Sigmoid colon (tissue), 4 donors: ENCODE measurements around the gene PTPRD.

Source experiments
- EP300 ChIP-seq, 4 donors: sonication (generic); formaldehyde crosslinking; IDR thresholded peaks; one replicate each; pipeline ENCODE4 v1.6.1; 2017; ENCODE audit warnings: antibody characterized with exemption in 4 of 4
- POLR2A ChIP-seq, 2 donors: fragments of 450-650 bp; IDR thresholded peaks; one replicate each; pipeline ENCODE4 v1.6.1; 2016; ENCODE audit warnings: antibody characterized with exemption in 2 of 2, mild to moderate bottlenecking in 2 of 2, moderate library complexity in 2 of 2
- POLR2AphosphoS5 ChIP-seq, 4 donors: sonication (generic); formaldehyde crosslinking; IDR thresholded peaks; one replicate each; pipeline ENCODE4 v1.6.1; 2017; ENCODE audit warnings: antibody characterized with exemption in 4 of 4
- TF ChIP-seq, protein P1 (sequence below), 4 experiments: fragments of 450-650 bp in 3 of 4; fragments of 200-600 bp in 1 of 4; IDR thresholded peaks; one replicate each; pipeline ENCODE4 v1.5.1; 2016 to 2019; ENCODE audit warnings: antibody characterized with exemption in 4 of 4, mild to moderate bottlenecking in 3 of 4, moderate library complexity in 2 of 4

- TF ChIP-seq, protein P1, sequence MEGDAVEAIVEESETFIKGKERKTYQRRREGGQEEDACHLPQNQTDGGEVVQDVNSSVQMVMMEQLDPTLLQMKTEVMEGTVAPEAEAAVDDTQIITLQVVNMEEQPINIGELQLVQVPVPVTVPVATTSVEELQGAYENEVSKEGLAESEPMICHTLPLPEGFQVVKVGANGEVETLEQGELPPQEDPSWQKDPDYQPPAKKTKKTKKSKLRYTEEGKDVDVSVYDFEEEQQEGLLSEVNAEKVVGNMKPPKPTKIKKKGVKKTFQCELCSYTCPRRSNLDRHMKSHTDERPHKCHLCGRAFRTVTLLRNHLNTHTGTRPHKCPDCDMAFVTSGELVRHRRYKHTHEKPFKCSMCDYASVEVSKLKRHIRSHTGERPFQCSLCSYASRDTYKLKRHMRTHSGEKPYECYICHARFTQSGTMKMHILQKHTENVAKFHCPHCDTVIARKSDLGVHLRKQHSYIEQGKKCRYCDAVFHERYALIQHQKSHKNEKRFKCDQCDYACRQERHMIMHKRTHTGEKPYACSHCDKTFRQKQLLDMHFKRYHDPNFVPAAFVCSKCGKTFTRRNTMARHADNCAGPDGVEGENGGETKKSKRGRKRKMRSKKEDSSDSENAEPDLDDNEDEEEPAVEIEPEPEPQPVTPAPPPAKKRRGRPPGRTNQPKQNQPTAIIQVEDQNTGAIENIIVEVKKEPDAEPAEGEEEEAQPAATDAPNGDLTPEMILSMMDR (IDR thresholded peaks at IDR 0.05), result no peak
- TF ChIP-seq POLR2AphosphoS5 (IDR thresholded peaks at IDR 0.05) (no peak), POLR2A (IDR thresholded peaks at IDR 0.05) (no peak), EP300 (IDR thresholded peaks at IDR 0.05) (no peak)
Measured at GRCh38 chr9:8734760-8735159, 1878.0 kb downstream of the PTPRD start.
